T-cell (primary cell): ENCODE results near the gene PIK3R4. TPM values are rescaled to one million over a fixed set of nuclear protein-coding genes. Genes with fewer than 3 reads are reported as not detected.

ENCODE experiments used
- ATAC-seq, 4 experiments: fragments of 200-7000 bp in 3 of 4; fragments of 150-1000 bp in 1 of 4; cut with Tn5 transposase; replicated peaks in 1 of 4; 1 replicate in 3 of 4; 2 replicates in 1 of 4; pipeline ENCODE4 v1.10.0; 2021; ENCODE audit warnings: moderate library complexity in 3 of 4, mild to moderate bottlenecking in 2 of 4, moderate number of reproducible peaks in 1 of 4
- CTCF ChIA-PET, 2 donors: fragments of 300-600 bp; sonication (Branson Sonifier 250); formaldehyde crosslinking; loops; one replicate each; lab custom pipeline; 2022; ENCODE audit warnings: antibody characterized with exemption in 2 of 2; lab: Charles Lee
- POLR2A ChIA-PET, 2 donors: fragments of 300-600 bp; sonication (Branson Sonifier 250); formaldehyde crosslinking; loops; one replicate each; lab custom pipeline; 2022; ENCODE audit warnings: antibody characterized with exemption in 2 of 2; lab: Charles Lee
- DNase-seq, 35 experiments: peaks; one replicate each; pipeline versions ENCODE4 v3.0.0 to v3.0.0-alpha.2; 2013 to 2023
- H3K27ac ChIP-seq: one replicate; pipeline ENCODE4 v1.5.1; 2013; ENCODE audit warnings: low read length
- H3K27me3 ChIP-seq, 2 experiments: replicated peaks in 1 of 2; 1 replicate in 1 of 2; 2 replicates in 1 of 2; pipeline versions ENCODE4 v1.6.1 to v1.7.0; 2013; ENCODE audit warnings: low read length in 1 of 2, mixed read lengths in 1 of 2; ENCODE audit not compliant: control insufficient read depth in 2 of 2, insufficient read depth in 2 of 2; ENCODE audit errors: extremely low read depth in 1 of 2
- H3K36me3 ChIP-seq, 2 donors: 1 replicate in 1 of 2; 2 replicates in 1 of 2; pipeline versions ENCODE4 v1.6.1 to v1.7.0; 2013; ENCODE audit warnings: low read length in 1 of 2; ENCODE audit not compliant: control insufficient read depth in 2 of 2, insufficient read depth in 1 of 2; ENCODE audit errors: extremely low read depth in 1 of 2
- H3K4me1 ChIP-seq, 2 experiments: 1 replicate in 1 of 2; 2 replicates in 1 of 2; pipeline versions ENCODE4 v1.6.1 to v1.7.0; 2013; ENCODE audit warnings: low read length in 2 of 2, mixed read lengths in 1 of 2; ENCODE audit not compliant: insufficient read depth in 2 of 2, control insufficient read depth in 1 of 2; ENCODE audit errors: extremely low read depth in 1 of 2
- H3K4me3 ChIP-seq, 2 donors: 1 replicate in 1 of 2; 2 replicates in 1 of 2; pipeline versions ENCODE4 v1.5.1 to v1.7.0; 2013; ENCODE audit warnings: mild to moderate bottlenecking in 2 of 2, low read length in 1 of 2, moderate library complexity in 1 of 2; ENCODE audit not compliant: control insufficient read depth in 1 of 2; ENCODE audit errors: extremely low read depth in 1 of 2
- H3K9me3 ChIP-seq: 2 replicates; pipeline ENCODE4 v1.7.0; 2013
- H3K27ac Mint-ChIP-seq, 2 donors: one replicate each; pipeline ENCODE4 v1.8.0; 2020 to 2021; ENCODE audit warnings: mild to moderate bottlenecking in 2 of 2, mixed read lengths in 2 of 2
- H3K27me3 Mint-ChIP-seq, 2 donors: one replicate each; pipeline ENCODE4 v1.8.0; 2021 to 2022; ENCODE audit warnings: mixed read lengths in 2 of 2
- H3K36me3 Mint-ChIP-seq: one replicate; pipeline ENCODE4 v1.8.0; 2021; ENCODE audit warnings: mixed read lengths
- H3K4me1 Mint-ChIP-seq, 3 donors: one replicate each; pipeline ENCODE4 v1.8.0; 2020 to 2022; ENCODE audit warnings: mixed read lengths in 3 of 3, mild to moderate bottlenecking in 1 of 3
- H3K4me3 Mint-ChIP-seq, 3 donors: one replicate each; pipeline ENCODE4 v1.8.0; 2020 to 2022; ENCODE audit warnings: mild to moderate bottlenecking in 3 of 3, mixed read lengths in 3 of 3, moderate library complexity in 3 of 3
- H3K9me3 Mint-ChIP-seq, 3 donors: one replicate each; pipeline ENCODE4 v1.8.0; 2020 to 2022; ENCODE audit warnings: mixed read lengths in 3 of 3
- WGBS: methylation state at CpG from one replicate; pipeline ENCODE4 v1.1.5; 2013; ENCODE audit warnings: missing lambda C conversion rate; ENCODE audit not compliant: insufficient coverage; 5-methylcytosine and 5-hydroxymethylcytosine counted together
- total RNA-seq, 35 experiments: library from RNA in 6 of 35; stranded (reverse) in 6 of 35; fragments of 120-200 nt in 1 of 35; gene quantifications; one replicate each; pipeline versions ENCODE4 v1.2.1 to v1.2.4 and lab custom pipeline; 2013 to 2026

PIK3R4 gene
- total RNA-seq, 5 donors from 2014 or later (not counting 1 experiment from before 2014, with no cell fraction given): 14.4 to 30.7 (median 26.0) TPM

GRCh38 chr3:130661140-130661891, 85.3 kb downstream of the PIK3R4 start:
- H3K9me3 ChIP-seq: no peaks in the 10 kb centered on the region
- ATAC-seq (no peak), DNase-seq (no peak)
- H3K4me1 ChIP-seq: no peaks in the 10 kb centered on the region
- Mint-ChIP-seq H3K4me1 (peaks cover 0 to 5% (median 0%) of the 10 kb centered on the region in 3 donors), H3K27ac (no peak overlapping the region), H3K9me3 (no peaks in the 10 kb centered on the region), H3K27me3 (no peaks in the 10 kb centered on the region), H3K36me3 (peaks cover 41% of the 10 kb centered on the region), H3K4me3 (no peak overlapping the region)
- H3K4me3 ChIP-seq: no peak overlapping the region
- no peak overlapping the region for H3K27ac ChIP-seq
- POLR2A ChIA-PET: no interaction called here
- CTCF ChIA-PET: interaction anchor here in 1 of 2 donors (0.6 kb wide), 1 partner anchor 125 kb away, joined by 3 read pairs; no protein-coding TSS in a partner anchor
- no peaks in the 10 kb centered on the region for H3K27me3 ChIP-seq
- WGBS: 94% methylated on average over 4 of the region's 7 CpGs
- H3K36me3 ChIP-seq: peaks cover 0 to 6% of the 10 kb centered on the region in 2 donors

- peaks cover 32% of the 10 kb centered on the region for H3K36me3 Mint-ChIP-seq
- no peak overlapping the region for H3K4me3 Mint-ChIP-seq
- Histone ChIP-seq H3K4me3 (no peak overlapping the region), H3K36me3 (peaks cover 0 to 6% of the 10 kb centered on the region in 2 donors), H3K4me1 (no peaks in the 10 kb centered on the region), H3K9me3 (no peaks in the 10 kb centered on the region), H3K27me3 (no peaks in the 10 kb centered on the region), H3K27ac (no peak overlapping the region)
- WGBS: no CpG with 5 or more reads among the region's 1 CpG
- ChIA-PET CTCF (no interaction called here), POLR2A (no interaction called here)
- H3K4me1 Mint-ChIP-seq: no peaks in the 10 kb centered on the region
- no peaks in the 10 kb centered on the region for H3K27me3 Mint-ChIP-seq
- ATAC-seq (no peak), DNase-seq (no peak)
- H3K9me3 Mint-ChIP-seq: no peaks in the 10 kb centered on the region
- H3K27ac Mint-ChIP-seq: no peak overlapping the region
Measured at GRCh38 chr3:130659911-130660310, 86.7 kb downstream of the PIK3R4 start.

GRCh38 chr3:130658678-130659077, 88.0 kb downstream of the PIK3R4 start:
- WGBS: 100% methylated on average over 1 of the region's 4 CpGs
- ATAC-seq: no peak

GRCh38 chr3:130656627-130657026, 90.0 kb downstream of the PIK3R4 start:
- H3K4me3 ChIP-seq: no peak overlapping the region
- ATAC-seq (no peak), DNase-seq (no peak)
- ChIA-PET CTCF (no interaction called here), POLR2A (no interaction called here)
- H3K27ac Mint-ChIP-seq: no peak overlapping the region
- 83% methylated on average over 4 of the region's 5 CpGs for WGBS
- H3K27ac ChIP-seq: no peak overlapping the region
- H3K4me1 ChIP-seq: no peaks in the 10 kb centered on the region
- H3K27me3 ChIP-seq: no peaks in the 10 kb centered on the region
- no peaks in the 10 kb centered on the region for H3K27me3 Mint-ChIP-seq
- no peaks in the 10 kb centered on the region for H3K4me1 Mint-ChIP-seq
- H3K36me3 ChIP-seq: no peaks in the 10 kb centered on the region
- no peaks in the 10 kb centered on the region for H3K9me3 Mint-ChIP-seq
- H3K4me3 Mint-ChIP-seq: no peak overlapping the region
- H3K36me3 Mint-ChIP-seq: peaks cover 23% of the 10 kb centered on the region
- H3K9me3 ChIP-seq: no peaks in the 10 kb centered on the region

More at GRCh38 chr3:130658678-130659077, 88.0 kb downstream of the PIK3R4 start:
- no peaks in the 10 kb centered on the region for H3K27me3 ChIP-seq
- ChIA-PET POLR2A (no interaction called here), CTCF (no interaction called here)
- no peaks in the 10 kb centered on the region for H3K9me3 ChIP-seq
- peaks cover 0 to 6% of the 10 kb centered on the region in 2 donors for H3K36me3 ChIP-seq
- DNase-seq: no peak
- Mint-ChIP-seq H3K27ac (no peak overlapping the region), H3K9me3 (no peaks in the 10 kb centered on the region), H3K27me3 (no peaks in the 10 kb centered on the region), H3K36me3 (peaks cover 32% of the 10 kb centered on the region), H3K4me1 (no peaks in the 10 kb centered on the region), H3K4me3 (no peak overlapping the region)
- no peak overlapping the region for H3K4me3 ChIP-seq
- no peak overlapping the region for H3K27ac ChIP-seq
- no peaks in the 10 kb centered on the region for H3K4me1 ChIP-seq

GRCh38 chr3:130654921-130655320, 91.7 kb downstream of the PIK3R4 start:
- H3K27ac ChIP-seq: no peak overlapping the region
- POLR2A ChIA-PET: no interaction called here
- ATAC-seq (no peak), DNase-seq (no peak)
- H3K4me3 ChIP-seq: no peak overlapping the region
- H3K27me3 ChIP-seq: no peaks in the 10 kb centered on the region
- H3K4me1 ChIP-seq: no peaks in the 10 kb centered on the region
- H3K9me3 Mint-ChIP-seq: no peaks in the 10 kb centered on the region
- 57% methylated on average over 1 of the region's 2 CpGs for WGBS
- H3K27ac Mint-ChIP-seq: peak overlapping the region in 1 of 2 donors; percentile 12
- peaks cover 20% of the 10 kb centered on the region for H3K36me3 Mint-ChIP-seq
- H3K9me3 ChIP-seq: no peaks in the 10 kb centered on the region
- CTCF ChIA-PET: no interaction called here
- no peak overlapping the region for H3K4me3 Mint-ChIP-seq
- H3K4me1 Mint-ChIP-seq: no peaks in the 10 kb centered on the region
- H3K36me3 ChIP-seq: no peaks in the 10 kb centered on the region
- H3K27me3 Mint-ChIP-seq: no peaks in the 10 kb centered on the region

- H3K4me1 Mint-ChIP-seq: no peaks in the 10 kb centered on the region
- DNase-seq: no peak
- Histone ChIP-seq H3K9me3 (no peaks in the 10 kb centered on the region), H3K4me3 (no peak overlapping the region), H3K27me3 (no peaks in the 10 kb centered on the region), H3K4me1 (no peaks in the 10 kb centered on the region), H3K27ac (no peak overlapping the region), H3K36me3 (no peaks in the 10 kb centered on the region)
- H3K27ac Mint-ChIP-seq: no peak overlapping the region
- no peak overlapping the region for H3K4me3 Mint-ChIP-seq
- no CpG with 5 or more reads among the region's 1 CpG for WGBS
- ChIA-PET POLR2A (no interaction called here), CTCF (interaction anchor here in 1 of 2 donors (0.5 kb wide), 1 partner anchor 20 kb away, joined by 3 read pairs; no protein-coding TSS in a partner anchor)
- peaks cover 16% of the 10 kb centered on the region for H3K36me3 Mint-ChIP-seq
- ATAC-seq: no peak
- H3K27me3 Mint-ChIP-seq: no peaks in the 10 kb centered on the region
- no peaks in the 10 kb centered on the region for H3K9me3 Mint-ChIP-seq
Measured at GRCh38 chr3:130654091-130654490, 92.5 kb downstream of the PIK3R4 start.
